ENCODE measurements around the gene LAD1. TPM values are rescaled to one million over a fixed set of nuclear protein-coding genes. Genes with fewer than 3 reads are reported as not detected.

LAD1 gene
- polyA plus RNA-seq, 1 donor, result 96.4 TPM

DNA sequence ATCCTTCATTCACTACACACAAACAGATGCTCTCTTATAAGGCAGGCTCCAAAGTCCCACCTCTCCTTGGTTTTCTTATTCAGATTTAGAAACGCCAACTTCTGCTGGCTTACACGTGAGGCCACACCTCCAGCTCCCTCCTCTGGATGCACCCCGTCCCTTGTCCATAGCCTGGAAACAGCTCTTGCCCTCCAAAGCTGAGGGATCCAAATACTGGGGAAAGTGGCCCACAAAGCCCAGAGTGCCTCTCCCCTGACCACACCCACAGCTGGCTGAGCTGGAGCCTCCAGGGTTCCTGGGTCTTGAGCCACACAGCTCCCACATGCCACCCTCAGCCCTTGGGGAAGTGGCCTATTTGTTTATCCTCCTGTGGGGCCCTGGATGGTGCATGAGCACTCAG lies 4.5 kb downstream of the LAD1 start:
- Histone ChIP-seq H3K27me3 (ENCODE audit: control insufficient read depth, insufficient read depth, low read length) (peaks cover 8% of the 10 kb centered on the region), H3K27ac (ENCODE audit: low read length) (peak overlapping the region; percentile 27), H3K9me3 (ENCODE audit: control insufficient read depth, low read depth, low read length) (no peaks in the 10 kb centered on the region), H3K36me3 (ENCODE audit: control insufficient read depth, insufficient read depth, low read length) (peaks cover 13% of the 10 kb centered on the region), H3K4me1 (ENCODE audit: control insufficient read depth, insufficient read depth, low read length) (peaks cover 50% of the 10 kb centered on the region), H3K4me3 (ENCODE audit: low read length) (no peak overlapping the region)
- no CpG with 5 or more reads among the region's 3 CpGs for WGBS (ENCODE audit: insufficient coverage, low lambda C conversion rate)
- DNase-seq, result peak in 1 of 2 donors; percentile 20

DNA sequence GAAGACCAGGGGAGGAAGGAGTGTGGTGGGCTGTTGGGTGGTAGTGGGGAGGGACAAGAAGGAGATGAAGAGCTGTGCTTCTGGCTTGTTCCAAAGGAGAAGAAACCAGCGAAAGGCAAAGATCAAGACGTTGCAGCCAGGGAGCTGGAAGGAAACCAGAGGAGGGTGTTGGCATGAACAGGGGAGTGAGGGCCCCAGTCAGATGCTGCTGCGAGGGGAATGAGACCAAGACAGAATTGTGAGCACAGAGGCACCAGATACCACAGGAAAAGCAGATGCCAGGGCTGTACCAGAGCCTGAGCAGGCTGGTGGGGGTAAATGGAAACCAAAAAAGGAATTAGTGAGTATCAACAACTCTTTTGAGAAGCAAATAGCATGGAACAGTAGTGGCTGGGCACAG lies 6.0 kb downstream of the LAD1 start:
- no CpG with 5 or more reads among the region's 3 CpGs for WGBS (ENCODE audit: insufficient coverage, low lambda C conversion rate)

DNA sequence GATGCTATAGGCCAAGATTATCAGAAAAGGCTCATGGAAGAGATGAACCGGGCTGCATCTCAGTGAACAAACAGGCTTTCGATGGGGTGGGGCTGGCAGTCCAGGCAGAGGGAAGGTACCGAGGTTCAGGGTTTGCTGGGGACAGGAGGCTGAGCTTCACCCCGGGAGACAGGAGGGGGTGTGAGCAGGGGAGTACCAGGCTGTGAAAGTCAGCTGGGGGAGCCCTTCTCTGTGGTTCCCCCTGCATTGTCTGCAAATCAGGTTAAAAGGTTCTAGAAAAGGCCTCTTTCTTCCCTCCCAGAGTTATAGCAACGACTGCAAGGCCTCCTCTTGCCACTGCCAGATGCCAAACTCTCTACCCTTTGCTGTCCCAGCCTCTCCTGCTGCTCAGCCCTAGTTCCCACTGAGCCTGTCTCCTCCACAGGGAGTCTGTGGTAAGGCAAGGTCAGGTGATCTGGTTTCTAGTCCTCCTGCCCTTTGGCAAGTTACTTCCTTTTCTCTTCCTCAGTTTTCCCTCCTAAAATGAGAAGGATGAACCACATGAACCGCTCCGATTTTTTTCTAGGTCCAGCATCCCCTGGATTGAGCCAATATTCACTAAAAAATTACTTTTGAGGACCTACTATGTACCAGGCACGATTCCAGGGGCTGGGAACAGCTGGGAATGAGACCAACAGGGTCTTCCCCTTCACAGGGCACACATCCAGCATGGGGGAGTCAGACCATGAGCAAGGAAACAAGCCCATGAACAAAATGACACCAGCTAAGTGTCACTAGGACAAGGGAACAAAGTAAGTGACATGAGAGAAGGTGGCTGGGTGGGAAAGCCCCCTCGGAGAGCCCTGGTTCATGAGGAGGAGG lies 7.2 kb downstream of the LAD1 start:
- H3K36me3 ChIP-seq (ENCODE audit: control insufficient read depth, insufficient read depth, low read length), result peaks cover 32% of the 10 kb centered on the region
- no peaks in the 10 kb centered on the region for H3K27me3 ChIP-seq (ENCODE audit: control insufficient read depth, insufficient read depth, low read length)
- H3K9me3 ChIP-seq (ENCODE audit: control insufficient read depth, low read depth, low read length), result no peaks in the 10 kb centered on the region
- no peak for DNase-seq
- peaks cover 47% of the 10 kb centered on the region for H3K4me1 ChIP-seq (ENCODE audit: control insufficient read depth, insufficient read depth, low read length)
- 100% methylated on average over 1 of the region's 9 CpGs for WGBS (ENCODE audit: insufficient coverage, low lambda C conversion rate)
- no peak overlapping the region for H3K27ac ChIP-seq (ENCODE audit: low read length)
- H3K4me3 ChIP-seq (ENCODE audit: low read length), result no peak overlapping the region

More for the DNA sequence above, 6.0 kb downstream of the LAD1 start:
- DNase-seq, result no peak
- Histone ChIP-seq H3K4me1 (ENCODE audit: control insufficient read depth, insufficient read depth, low read length) (peaks cover 50% of the 10 kb centered on the region), H3K27me3 (ENCODE audit: control insufficient read depth, insufficient read depth, low read length) (no peaks in the 10 kb centered on the region), H3K27ac (ENCODE audit: low read length) (peak overlapping the region; percentile 10), H3K9me3 (ENCODE audit: control insufficient read depth, low read depth, low read length) (no peaks in the 10 kb centered on the region), H3K36me3 (ENCODE audit: control insufficient read depth, insufficient read depth, low read length) (peaks cover 22% of the 10 kb centered on the region), H3K4me3 (ENCODE audit: low read length) (no peak overlapping the region)

DNA sequence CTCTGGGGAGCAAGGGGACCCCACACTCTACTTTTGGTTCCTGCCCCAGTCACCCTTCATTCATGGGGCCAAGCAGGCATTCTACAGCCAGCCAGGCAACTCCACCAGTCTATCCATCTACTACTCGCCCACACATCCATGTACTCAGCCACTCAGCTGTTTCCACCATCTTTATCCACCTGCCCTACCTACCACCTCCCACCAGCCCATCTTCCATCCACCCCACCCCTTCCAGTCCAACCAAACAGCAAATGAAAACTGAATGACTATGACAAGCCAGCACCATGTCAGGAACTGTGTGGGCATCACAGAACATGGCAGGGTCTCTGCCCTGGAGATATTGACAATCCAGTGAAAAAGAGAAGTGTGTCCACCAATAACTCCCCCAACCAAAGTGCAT lies 7.9 kb downstream of the LAD1 start:
- Histone ChIP-seq H3K4me1 (ENCODE audit: control insufficient read depth, insufficient read depth, low read length) (peaks cover 46% of the 10 kb centered on the region), H3K9me3 (ENCODE audit: control insufficient read depth, low read depth, low read length) (no peaks in the 10 kb centered on the region), H3K4me3 (ENCODE audit: low read length) (no peak overlapping the region), H3K27me3 (ENCODE audit: control insufficient read depth, insufficient read depth, low read length) (no peaks in the 10 kb centered on the region), H3K27ac (ENCODE audit: low read length) (no peak overlapping the region), H3K36me3 (ENCODE audit: control insufficient read depth, insufficient read depth, low read length) (peaks cover 39% of the 10 kb centered on the region)
- no peak for DNase-seq
- no CpG with 5 or more reads among the region's 1 CpG for WGBS (ENCODE audit: insufficient coverage, low lambda C conversion rate)

DNA sequence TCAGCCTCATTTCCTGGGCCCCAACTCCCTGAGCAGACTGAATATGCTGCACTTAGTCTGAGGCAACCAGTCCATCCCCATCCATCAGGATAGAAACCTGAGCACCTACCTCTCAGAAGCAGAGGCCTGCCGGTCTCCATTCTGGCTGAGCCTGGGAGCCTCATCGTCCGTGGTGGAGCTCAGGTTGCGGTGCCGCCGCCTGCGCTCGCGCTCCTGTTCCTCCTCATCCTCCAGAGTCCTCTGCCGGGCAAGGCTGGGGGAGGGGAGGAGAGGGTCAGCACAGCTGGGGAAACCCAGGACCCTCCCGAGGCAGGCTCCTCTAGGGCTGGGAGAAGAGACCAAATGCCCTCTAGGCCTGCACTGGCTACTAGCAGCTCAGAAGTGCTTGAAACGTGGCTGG lies 10.1 kb downstream of the LAD1 start:
- no CpG with 5 or more reads among the region's 12 CpGs for WGBS (ENCODE audit: insufficient coverage, low lambda C conversion rate)

DNA sequence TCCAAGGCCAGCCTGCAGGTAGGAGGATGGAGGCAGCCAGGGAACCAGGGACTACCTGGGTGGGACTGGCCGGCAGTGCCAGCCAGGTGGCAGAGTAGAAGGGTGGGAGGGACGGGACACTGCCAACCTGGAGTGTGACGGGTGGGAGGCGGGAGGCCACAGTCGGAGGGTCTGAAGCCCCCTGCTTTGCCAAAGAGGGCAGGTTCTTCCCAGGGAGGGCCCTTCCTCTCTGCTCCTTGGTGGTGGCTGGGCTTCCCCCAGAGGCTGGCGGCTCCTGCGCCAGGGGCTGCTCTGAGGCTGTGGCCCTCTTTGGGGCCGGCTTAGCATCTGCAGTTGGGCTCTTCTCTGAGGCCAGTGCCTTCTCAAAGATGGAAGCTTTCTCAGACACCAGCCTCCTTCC lies 12.9 kb downstream of the LAD1 start:
- DNase-seq, result no peak
- Histone ChIP-seq H3K27me3 (ENCODE audit: control insufficient read depth, insufficient read depth, low read length) (no peaks in the 10 kb centered on the region), H3K4me1 (ENCODE audit: control insufficient read depth, insufficient read depth, low read length) (peaks cover 9% of the 10 kb centered on the region), H3K36me3 (ENCODE audit: control insufficient read depth, insufficient read depth, low read length) (peaks cover 73% of the 10 kb centered on the region), H3K27ac (ENCODE audit: low read length) (no peak overlapping the region), H3K9me3 (ENCODE audit: control insufficient read depth, low read depth, low read length) (no peaks in the 10 kb centered on the region), H3K4me3 (ENCODE audit: low read length) (no peak overlapping the region)
- WGBS (ENCODE audit: insufficient coverage, low lambda C conversion rate), result no CpG with 5 or more reads among the region's 8 CpGs

More for the DNA sequence above, 10.1 kb downstream of the LAD1 start:
- no peaks in the 10 kb centered on the region for H3K9me3 ChIP-seq (ENCODE audit: control insufficient read depth, low read depth, low read length)
- no peak overlapping the region for H3K27ac ChIP-seq (ENCODE audit: low read length)
- no peak overlapping the region for H3K4me3 ChIP-seq (ENCODE audit: low read length)
- H3K4me1 ChIP-seq (ENCODE audit: control insufficient read depth, insufficient read depth, low read length), result peaks cover 28% of the 10 kb centered on the region
- DNase-seq, result no peak
- no peaks in the 10 kb centered on the region for H3K27me3 ChIP-seq (ENCODE audit: control insufficient read depth, insufficient read depth, low read length)
- peaks cover 55% of the 10 kb centered on the region for H3K36me3 ChIP-seq (ENCODE audit: control insufficient read depth, insufficient read depth, low read length)

DNA sequence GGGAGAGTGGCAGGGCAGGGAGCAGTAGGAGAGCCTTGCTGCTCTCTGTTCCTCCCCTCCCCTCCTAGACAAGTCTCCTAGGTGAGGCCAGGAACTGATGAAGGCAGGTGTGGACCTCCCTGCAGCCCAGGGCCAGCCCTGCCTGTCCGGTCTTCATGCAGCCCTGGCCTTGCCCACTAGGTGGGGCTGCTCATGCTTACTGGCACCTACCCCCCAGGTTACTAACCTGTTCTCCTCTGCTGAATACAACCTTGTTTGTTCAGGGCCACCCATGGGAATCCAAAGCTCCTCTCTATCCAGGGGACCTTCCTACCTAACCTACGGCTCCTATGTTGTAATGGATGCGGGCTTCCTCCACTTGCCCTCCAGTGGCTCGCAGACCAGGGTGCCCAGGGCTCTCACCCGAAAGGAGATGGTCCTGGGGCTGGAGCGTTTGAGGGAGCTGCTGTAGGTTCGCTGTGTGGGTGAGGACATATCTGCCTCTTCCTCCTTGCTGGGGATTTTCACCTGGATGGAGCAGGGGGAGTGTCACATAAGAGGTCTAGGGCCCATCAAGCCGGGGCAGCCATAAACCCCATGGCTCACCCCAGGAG lies 13.7 kb downstream of the LAD1 start:
- Histone ChIP-seq H3K27ac (ENCODE audit: low read length) (no peak overlapping the region), H3K4me1 (ENCODE audit: control insufficient read depth, insufficient read depth, low read length) (peaks cover 4% of the 10 kb centered on the region), H3K36me3 (ENCODE audit: control insufficient read depth, insufficient read depth, low read length) (peaks cover 74% of the 10 kb centered on the region), H3K27me3 (ENCODE audit: control insufficient read depth, insufficient read depth, low read length) (no peaks in the 10 kb centered on the region), H3K9me3 (ENCODE audit: control insufficient read depth, low read depth, low read length) (no peaks in the 10 kb centered on the region), H3K4me3 (ENCODE audit: low read length) (no peak overlapping the region)
- DNase-seq, result peak; percentile 66 to 73
- WGBS (ENCODE audit: insufficient coverage, low lambda C conversion rate), result no CpG with 5 or more reads among the region's 8 CpGs

DNA sequence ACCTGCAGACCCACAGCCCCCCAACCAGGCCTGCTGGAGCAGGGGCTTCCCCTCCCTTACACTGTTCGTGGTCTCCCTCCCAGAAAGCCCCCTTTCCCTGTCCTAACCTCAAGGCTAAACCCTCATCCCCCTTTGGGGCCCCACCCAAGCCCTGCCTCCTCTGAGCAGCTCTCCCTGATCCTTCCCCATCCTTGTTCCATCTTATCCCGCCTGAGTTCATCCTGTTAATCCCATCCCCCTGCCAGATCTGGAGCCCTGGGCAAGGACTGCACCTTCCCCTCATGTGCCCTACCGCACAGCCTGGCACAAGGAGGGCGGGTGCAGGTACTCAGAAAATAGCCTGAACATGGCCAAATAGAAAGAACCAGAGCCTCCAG lies 14.7 kb downstream of the LAD1 start:
- no peaks in the 10 kb centered on the region for H3K9me3 ChIP-seq (ENCODE audit: control insufficient read depth, low read depth, low read length)
- DNase-seq, result no peak
- no peak overlapping the region for H3K4me3 ChIP-seq (ENCODE audit: low read length)
- WGBS (ENCODE audit: insufficient coverage, low lambda C conversion rate), result no CpG with 5 or more reads among the region's 4 CpGs
- H3K27ac ChIP-seq (ENCODE audit: low read length), result no peak overlapping the region
- no peaks in the 10 kb centered on the region for H3K27me3 ChIP-seq (ENCODE audit: control insufficient read depth, insufficient read depth, low read length)
- H3K36me3 ChIP-seq (ENCODE audit: control insufficient read depth, insufficient read depth, low read length), result peaks cover 74% of the 10 kb centered on the region
- H3K4me1 ChIP-seq (ENCODE audit: control insufficient read depth, insufficient read depth, low read length), result peaks cover 4% of the 10 kb centered on the region

DNA sequence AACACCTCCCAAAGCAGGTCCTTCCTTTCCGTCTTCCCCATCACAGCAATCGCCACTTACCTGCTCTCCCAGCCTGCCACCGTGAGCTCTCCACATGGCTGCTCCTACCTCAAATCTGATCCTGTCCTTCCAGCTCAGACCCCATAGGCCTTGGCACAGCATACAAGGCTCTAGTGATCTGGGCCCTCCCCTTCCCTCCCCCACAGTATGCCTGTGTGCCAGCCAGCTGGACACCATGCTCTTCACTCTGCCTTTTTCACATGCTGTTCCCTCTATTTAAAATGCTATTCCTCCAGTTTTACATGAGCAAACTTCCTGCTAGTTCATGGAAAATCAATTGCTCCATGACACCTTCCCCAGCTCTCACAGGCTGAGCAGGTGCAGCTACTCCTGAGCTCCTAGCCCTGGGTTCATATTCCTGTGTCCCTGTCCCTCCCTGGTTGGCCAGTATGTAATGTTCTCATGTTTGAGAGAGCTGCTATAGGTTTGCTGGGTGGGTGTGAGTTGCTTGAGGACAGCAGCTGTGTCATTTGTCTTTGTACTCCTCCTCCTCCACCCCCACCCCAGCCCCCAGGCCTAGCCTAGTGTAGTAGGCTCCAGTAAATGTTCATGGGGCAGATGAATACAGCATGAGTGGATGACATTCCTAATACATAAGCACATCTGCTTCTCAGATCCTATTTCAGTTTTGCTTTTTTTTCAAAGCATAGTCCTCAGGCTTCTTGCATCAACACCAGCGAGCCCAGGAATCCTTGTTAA lies 15.3 kb downstream of the LAD1 start:
- H3K4me1 ChIP-seq (ENCODE audit: control insufficient read depth, insufficient read depth, low read length), result peaks cover 4% of the 10 kb centered on the region
- no peak overlapping the region for H3K4me3 ChIP-seq (ENCODE audit: low read length)
- no peak for DNase-seq
- no peaks in the 10 kb centered on the region for H3K27me3 ChIP-seq (ENCODE audit: control insufficient read depth, insufficient read depth, low read length)
- peaks cover 69% of the 10 kb centered on the region for H3K36me3 ChIP-seq (ENCODE audit: control insufficient read depth, insufficient read depth, low read length)
- H3K9me3 ChIP-seq (ENCODE audit: control insufficient read depth, low read depth, low read length), result no peaks in the 10 kb centered on the region
- H3K27ac ChIP-seq (ENCODE audit: low read length), result no peak overlapping the region
- WGBS (ENCODE audit: insufficient coverage, low lambda C conversion rate), result no CpG with 5 or more reads among the region's 4 CpGs

DNA sequence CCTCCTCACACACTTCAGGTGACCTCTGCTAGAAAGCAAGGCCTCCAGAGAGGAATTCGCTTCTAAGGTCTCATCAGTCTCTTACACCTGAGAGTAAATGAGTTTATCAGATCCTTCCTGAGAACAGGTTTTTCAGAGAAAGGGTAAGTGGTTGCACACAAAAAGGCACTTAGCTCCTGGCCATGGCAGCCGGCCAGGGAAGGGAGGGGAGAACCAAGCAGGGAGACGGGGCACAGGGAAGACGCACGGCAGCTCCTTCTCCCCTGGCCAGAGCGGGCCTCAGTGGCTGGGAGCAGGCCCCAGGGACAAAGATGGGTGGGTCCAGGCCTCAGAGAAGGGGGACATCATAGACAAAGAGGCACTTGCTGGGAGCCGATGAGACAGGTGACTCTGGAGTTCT lies 18.0 kb downstream of the LAD1 start:
- no peak for DNase-seq
- no peak overlapping the region for H3K4me3 ChIP-seq (ENCODE audit: low read length)
- peaks cover 2% of the 10 kb centered on the region for H3K27me3 ChIP-seq (ENCODE audit: control insufficient read depth, insufficient read depth, low read length)
- no peaks in the 10 kb centered on the region for H3K9me3 ChIP-seq (ENCODE audit: control insufficient read depth, low read depth, low read length)
- no peak overlapping the region for H3K27ac ChIP-seq (ENCODE audit: low read length)
- no CpG with 5 or more reads among the region's 7 CpGs for WGBS (ENCODE audit: insufficient coverage, low lambda C conversion rate)
- H3K36me3 ChIP-seq (ENCODE audit: control insufficient read depth, insufficient read depth, low read length), result peaks cover 48% of the 10 kb centered on the region
- peaks cover 11% of the 10 kb centered on the region for H3K4me1 ChIP-seq (ENCODE audit: control insufficient read depth, insufficient read depth, low read length)
